PC-9 (cell line): Measurements from ENCODE around the gene MFSD6L. TPM values are rescaled to one million over a fixed set of nuclear protein-coding genes. Genes with fewer than 3 reads are reported as not detected.
A peak's percentile ranks its signal among the peaks of the same experiment; 100 is the strongest.

Experiments
- BruUV-seq: library from RNA; stranded (reverse); fragments of 400-500 nt; replicated peaks from 2 replicates; lab custom pipeline; 2021; lab: Mats Ljungman, UMichigan
- CTCF ChIA-PET: fragments of 300-600 bp; sonication (Branson Sonifier 250); formaldehyde crosslinking; loops from one replicate; lab custom pipeline; 2022; ENCODE audit warnings: antibody characterized with exemption; lab: Charles Lee
- POLR2A ChIA-PET: fragments of 300-600 bp; sonication (Branson Sonifier 250); formaldehyde crosslinking; loops from one replicate; lab custom pipeline; 2022; ENCODE audit warnings: antibody characterized with exemption; ENCODE audit not compliant: unreplicated experiment; lab: Charles Lee
- DNase-seq, 2 experiments: peaks; one replicate each; pipeline versions ENCODE4 v3.0.0 to v3.0.0-alpha.2; 2015 to 2022; ENCODE audit warnings: mixed read lengths in 1 of 2
- H2AFZ ChIP-seq: fragments of 200-600 bp; sonication (generic); 2 replicates; pipeline ENCODE4 v1.8.1; 2017; ENCODE audit warnings: antibody characterized with exemption
- H3F3A ChIP-seq: fragments of 200-600 bp; sonication (generic); 2 replicates; pipeline ENCODE4 v1.8.1; 2017; ENCODE audit warnings: antibody characterized with exemption, mild to moderate bottlenecking, low read depth; ENCODE audit not compliant: insufficient read depth
- H3K27ac ChIP-seq: fragments of 200-600 bp; sonication (generic); 2 replicates; pipeline ENCODE4 v1.6.1; 2016; ENCODE audit warnings: mixed run types
- H3K27me3 ChIP-seq: fragments of 200-600 bp; sonication (generic); 2 replicates; pipeline ENCODE4 v1.6.1; 2016; ENCODE audit warnings: low read depth, mixed run types; ENCODE audit not compliant: insufficient read depth
- H3K36me3 ChIP-seq: fragments of 200-600 bp; sonication (generic); 2 replicates; pipeline ENCODE4 v1.6.1; 2016; ENCODE audit warnings: low read depth, mixed run types
- H3K4me1 ChIP-seq: fragments of 200-600 bp; sonication (generic); replicated peaks from 2 replicates; pipeline ENCODE4 v1.6.1; 2016; ENCODE audit warnings: mixed run types; ENCODE audit not compliant: insufficient read depth
- H3K4me2 ChIP-seq: fragments of 200-600 bp; sonication (generic); 2 replicates; pipeline ENCODE4 v1.6.1; 2017; ENCODE audit warnings: mixed run types
- H3K4me3 ChIP-seq: fragments of 200-600 bp; sonication (generic); 2 replicates; pipeline ENCODE4 v1.6.1; 2016; ENCODE audit warnings: mixed run types
- H3K79me2 ChIP-seq: fragments of 200-600 bp; sonication (generic); 2 replicates; pipeline ENCODE4 v1.6.1; 2017; ENCODE audit warnings: low read depth, mixed run types
- H3K9me2 ChIP-seq: fragments of 200-600 bp; sonication (generic); 2 replicates; pipeline ENCODE4 v1.8.1; 2017; ENCODE audit warnings: mild to moderate bottlenecking; ENCODE audit not compliant: insufficient read depth
- H3K9me3 ChIP-seq: fragments of 200-600 bp; sonication (generic); 2 replicates; pipeline ENCODE4 v1.8.1; 2016; ENCODE audit warnings: low read depth; ENCODE audit not compliant: insufficient read depth
- H4K20me1 ChIP-seq: fragments of 200-600 bp; sonication (generic); 2 replicates; pipeline ENCODE4 v1.8.1; 2017; ENCODE audit not compliant: insufficient read depth
- EZH2 ChIP-seq: fragments of 200-600 bp; sonication (generic); IDR thresholded peaks from 2 replicates; pipeline ENCODE4 v1.8.0; 2017; ENCODE audit warnings: antibody characterized with exemption, low read depth
- intact Hi-C: fragments of 100-400 bp; cut with micrococcal nuclease; formaldehyde crosslinking; loops from one replicate; pipeline ENCODE4 v1.10.0; 2022; ENCODE audit not compliant: unreplicated experiment
- total RNA-seq: library from RNA; stranded (reverse); gene quantifications from 2 replicates; pipeline ENCODE4 v1.2.3, GENCODE V29; 2021
- TF ChIP-seq, protein P1 (sequence below): fragments of 200-600 bp; sonication (generic); conservative IDR thresholded peaks from 2 replicates; pipeline ENCODE4 v1.6.1; 2017; ENCODE audit warnings: mixed run types, antibody characterized with exemption, mild to moderate bottlenecking, moderate library complexity

MFSD6L gene
- total RNA-seq, 1 experiment from 2014 or later, result not detected

DNA sequence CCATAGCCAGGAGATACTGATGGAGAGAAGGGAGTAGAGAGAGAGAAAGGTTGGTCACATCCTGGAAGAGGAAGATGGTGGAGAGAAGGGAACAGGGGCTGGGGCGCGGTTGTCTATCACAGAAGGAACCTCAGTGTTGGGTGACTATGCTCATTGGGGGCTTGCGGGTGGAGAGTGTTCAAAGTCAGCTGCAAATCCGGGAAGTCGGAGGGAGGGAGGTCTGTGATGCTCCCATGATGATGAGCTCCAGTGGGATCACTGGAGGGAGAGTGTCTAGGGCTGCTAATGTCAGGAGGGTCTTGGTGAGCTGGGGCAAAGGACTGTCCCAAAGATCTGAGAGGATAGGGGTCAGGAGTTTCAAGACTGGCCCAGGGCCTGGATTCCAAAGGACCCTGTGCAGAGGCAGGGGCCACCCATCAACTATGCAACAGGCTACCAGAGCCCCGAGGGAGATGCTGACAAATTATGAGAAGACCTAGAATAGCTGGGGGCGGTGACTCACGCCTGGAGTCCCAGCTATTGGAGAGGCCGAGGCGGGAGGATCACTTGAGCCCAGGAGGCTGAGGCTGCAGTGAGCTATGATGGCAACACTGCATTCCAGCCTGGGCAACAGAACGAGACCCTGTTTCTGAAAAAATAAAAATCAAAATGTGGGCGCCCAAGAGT, 43.4 kb downstream of the MFSD6L start:
- no peaks in the 10 kb centered on the region for H3K9me3 ChIP-seq
- POLR2A ChIA-PET, result no interaction called here
- CTCF ChIA-PET, result interaction anchor here (1.0 kb wide), 1 partner anchor 10 kb away, joined by 3 read pairs; no protein-coding TSS in a partner anchor
- DNase-seq, result no peak
- H2AFZ ChIP-seq, result no peak overlapping the region
- no peak overlapping the region for H3K4me3 ChIP-seq
- no peaks in the 10 kb centered on the region for H4K20me1 ChIP-seq
- no peaks in the 10 kb centered on the region for H3K36me3 ChIP-seq
- no peaks in the 10 kb centered on the region for H3K9me2 ChIP-seq
- BruUV-seq, result no TSS peak
- no peak overlapping the region for H3K4me2 ChIP-seq
- no peak for TF ChIP-seq EZH2
- TF ChIP-seq, protein P1, sequence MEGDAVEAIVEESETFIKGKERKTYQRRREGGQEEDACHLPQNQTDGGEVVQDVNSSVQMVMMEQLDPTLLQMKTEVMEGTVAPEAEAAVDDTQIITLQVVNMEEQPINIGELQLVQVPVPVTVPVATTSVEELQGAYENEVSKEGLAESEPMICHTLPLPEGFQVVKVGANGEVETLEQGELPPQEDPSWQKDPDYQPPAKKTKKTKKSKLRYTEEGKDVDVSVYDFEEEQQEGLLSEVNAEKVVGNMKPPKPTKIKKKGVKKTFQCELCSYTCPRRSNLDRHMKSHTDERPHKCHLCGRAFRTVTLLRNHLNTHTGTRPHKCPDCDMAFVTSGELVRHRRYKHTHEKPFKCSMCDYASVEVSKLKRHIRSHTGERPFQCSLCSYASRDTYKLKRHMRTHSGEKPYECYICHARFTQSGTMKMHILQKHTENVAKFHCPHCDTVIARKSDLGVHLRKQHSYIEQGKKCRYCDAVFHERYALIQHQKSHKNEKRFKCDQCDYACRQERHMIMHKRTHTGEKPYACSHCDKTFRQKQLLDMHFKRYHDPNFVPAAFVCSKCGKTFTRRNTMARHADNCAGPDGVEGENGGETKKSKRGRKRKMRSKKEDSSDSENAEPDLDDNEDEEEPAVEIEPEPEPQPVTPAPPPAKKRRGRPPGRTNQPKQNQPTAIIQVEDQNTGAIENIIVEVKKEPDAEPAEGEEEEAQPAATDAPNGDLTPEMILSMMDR, result no peak
- H3K4me1 ChIP-seq, result no peaks in the 10 kb centered on the region
- no peak overlapping the region for H3K27ac ChIP-seq
- intact Hi-C loops, result no loop called here
- H3F3A ChIP-seq, result no peaks in the 10 kb centered on the region
- no peaks in the 10 kb centered on the region for H3K79me2 ChIP-seq
- peaks cover 64% of the 10 kb centered on the region for H3K27me3 ChIP-seq

DNA sequence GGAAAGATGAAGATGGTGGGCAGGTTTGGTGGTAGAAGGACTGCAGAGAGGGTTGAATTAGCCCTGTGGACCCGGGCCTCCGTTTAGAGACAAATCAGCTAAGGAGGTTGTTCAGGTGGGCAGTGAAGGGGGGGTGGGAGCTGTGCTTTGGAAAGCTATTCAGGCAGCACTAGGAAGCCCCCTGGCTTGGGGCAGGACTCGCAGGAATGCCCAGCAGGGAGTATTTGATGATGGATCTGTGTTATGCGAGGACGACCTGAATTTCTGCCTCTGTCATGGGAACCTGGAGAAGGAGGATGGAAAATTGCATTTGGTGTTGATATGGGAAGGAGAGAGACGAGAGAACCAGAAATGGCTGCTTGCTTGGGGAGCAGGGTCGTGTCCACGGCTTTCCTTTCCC, 44.3 kb downstream of the MFSD6L start:
- no peaks in the 10 kb centered on the region for H4K20me1 ChIP-seq
- TF ChIP-seq EZH2, result no peak
- TF ChIP-seq, protein P1, result no peak
- H3K4me1 ChIP-seq, result no peaks in the 10 kb centered on the region
- BruUV-seq, result no TSS peak
- no peak overlapping the region for H3K4me3 ChIP-seq
- DNase-seq, result no peak
- no peaks in the 10 kb centered on the region for H3K36me3 ChIP-seq
- no peak overlapping the region for H3K27ac ChIP-seq
- no peaks in the 10 kb centered on the region for H3K9me2 ChIP-seq
- peaks cover 59% of the 10 kb centered on the region for H3K27me3 ChIP-seq
- no peaks in the 10 kb centered on the region for H3F3A ChIP-seq
- no peaks in the 10 kb centered on the region for H3K9me3 ChIP-seq
- H3K4me2 ChIP-seq, result no peak overlapping the region
- H2AFZ ChIP-seq, result no peak overlapping the region
- ChIA-PET CTCF (no interaction called here), POLR2A (no interaction called here)
- intact Hi-C loops, result no loop called here
- no peaks in the 10 kb centered on the region for H3K79me2 ChIP-seq

DNA sequence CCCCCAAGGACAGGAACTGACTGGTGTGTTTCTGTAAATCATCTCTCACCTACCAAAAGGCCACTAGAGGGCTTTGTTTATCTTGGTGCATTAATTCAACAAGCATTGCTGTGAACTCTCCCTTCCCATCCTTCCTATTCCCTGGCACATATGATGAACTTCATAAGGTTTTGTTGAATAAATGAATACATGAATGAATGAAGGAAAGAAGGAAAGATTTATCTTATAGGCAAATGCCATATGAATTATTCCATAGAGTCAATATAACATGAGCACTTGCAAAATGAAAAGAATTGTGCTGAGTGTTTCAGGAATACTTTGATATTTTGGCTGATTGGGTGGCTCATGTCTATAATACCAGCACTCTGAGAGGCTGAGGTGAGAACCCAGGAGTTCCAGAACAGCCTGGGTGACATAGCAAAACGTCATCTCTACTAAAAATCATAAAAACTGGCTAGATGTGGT, 45.2 kb downstream of the MFSD6L start:
- H3K27ac ChIP-seq, result no peak overlapping the region
- H3K79me2 ChIP-seq, result no peaks in the 10 kb centered on the region
- no peak overlapping the region for H3K4me3 ChIP-seq
- H3K27me3 ChIP-seq, result peaks cover 51% of the 10 kb centered on the region
- H2AFZ ChIP-seq, result no peak overlapping the region
- CTCF ChIA-PET, result no interaction called here
- H3K9me3 ChIP-seq, result no peaks in the 10 kb centered on the region
- no peaks in the 10 kb centered on the region for H3K9me2 ChIP-seq
- intact Hi-C loops, result no loop called here
- H3F3A ChIP-seq, result no peaks in the 10 kb centered on the region
- TF ChIP-seq, protein P1, result peak; percentile 36
- no peak for TF ChIP-seq EZH2
- H4K20me1 ChIP-seq, result no peaks in the 10 kb centered on the region
- DNase-seq, result no peak
- BruUV-seq, result no TSS peak
- POLR2A ChIA-PET, result no interaction called here
- no peaks in the 10 kb centered on the region for H3K36me3 ChIP-seq
- H3K4me1 ChIP-seq, result no peaks in the 10 kb centered on the region
- no peak overlapping the region for H3K4me2 ChIP-seq
